Measurements from ENCODE around the gene AGTRAP.

GRCh38 chr1:11766429-11766776 lies 30.5 kb downstream of the AGTRAP start:
- TF ChIP-seq CTCF (IDR thresholded peaks at IDR 0.05; ENCODE audit: low read depth, low read length) = no peak
- no peak for TF ChIP-seq EZH2phosphoT487 (IDR thresholded peaks at IDR 0.05; ENCODE audit: low read depth)

Data from OCI-LY3 (cell line).